Measurements from ENCODE around the gene HBQ1.

DNA sequence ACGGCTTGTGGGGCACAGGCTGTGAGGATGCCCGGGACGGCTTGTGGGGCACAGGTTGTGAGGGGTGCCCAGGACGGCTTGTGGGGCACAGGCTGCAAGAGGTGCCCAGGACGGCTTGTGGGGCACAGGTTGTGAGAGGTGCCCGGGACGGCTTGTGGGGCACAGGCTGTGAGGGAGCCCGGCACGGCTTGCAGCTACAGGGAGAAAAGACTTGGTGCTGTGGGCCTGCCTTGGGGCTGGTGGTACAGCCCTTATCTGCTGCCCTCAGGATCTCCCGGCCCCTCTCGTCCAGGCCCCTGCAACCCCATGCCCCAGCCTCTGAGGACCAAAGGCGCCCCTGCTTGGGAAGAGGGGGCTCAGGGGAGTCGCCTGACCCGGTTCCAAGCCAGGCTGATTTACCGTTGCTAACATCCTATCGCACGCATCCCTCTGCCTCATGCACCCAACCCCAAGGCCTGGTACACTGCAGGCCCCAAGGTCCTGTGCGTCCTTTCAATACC lies 19.5 kb upstream of the HBQ1 start:
- TF ChIP-seq POLR2A (IDR thresholded peaks at IDR 0.05; ENCODE audit: low read length) (no peak), GATA1 (IDR thresholded peaks at IDR 0.05; ENCODE audit: low read depth, low read length) (no peak)

Data from erythroblast (primary cell).